ENCODE measurements around the gene HRK.

The HRK gene

DNA sequence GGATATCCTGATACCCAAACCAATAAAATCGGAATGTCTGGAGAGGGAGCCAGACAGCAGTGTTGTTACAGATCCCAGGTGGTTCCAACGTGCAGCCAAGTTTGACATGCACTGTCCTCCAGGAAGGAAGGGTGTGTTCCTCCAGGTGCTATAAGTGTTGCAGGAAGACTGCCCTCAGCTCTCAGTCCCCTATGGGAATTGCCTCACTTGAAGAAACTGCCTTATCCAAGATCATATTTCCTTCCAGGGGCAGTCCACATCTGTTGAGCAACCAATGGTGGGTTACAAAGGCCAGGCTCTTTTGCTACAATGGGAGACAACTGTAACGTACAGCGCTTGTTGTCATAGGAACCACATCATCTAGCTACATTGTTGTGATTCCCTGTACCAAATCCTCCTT lies 16.2 kb upstream of the HRK start:
- no peak for DNase-seq

DNA sequence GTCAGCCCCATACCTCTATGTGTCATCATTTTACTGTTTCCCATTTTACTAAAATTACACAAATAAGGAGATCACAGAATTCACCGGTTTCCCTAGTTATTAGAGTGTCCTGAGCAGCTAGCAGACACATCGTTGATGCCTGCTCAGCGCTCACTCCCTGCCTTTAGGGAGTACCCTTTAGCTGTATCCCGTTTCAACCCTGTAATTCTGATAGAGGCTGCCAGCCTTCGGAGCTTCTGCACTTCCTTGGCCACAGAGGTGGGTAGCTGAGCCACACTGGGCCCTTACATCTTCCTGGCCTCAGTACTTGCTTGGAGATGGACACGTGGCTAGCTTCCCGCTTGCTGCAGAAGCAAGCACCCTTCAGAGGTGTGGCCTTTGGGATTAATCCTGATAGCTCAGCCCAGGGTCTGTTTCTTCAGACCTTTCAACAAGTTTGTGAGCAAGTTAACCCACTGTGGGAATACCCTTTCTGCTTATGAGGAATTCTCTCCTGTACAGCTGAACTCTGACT lies 15.2 kb upstream of the HRK start:
- DNase-seq = no peak

DNA sequence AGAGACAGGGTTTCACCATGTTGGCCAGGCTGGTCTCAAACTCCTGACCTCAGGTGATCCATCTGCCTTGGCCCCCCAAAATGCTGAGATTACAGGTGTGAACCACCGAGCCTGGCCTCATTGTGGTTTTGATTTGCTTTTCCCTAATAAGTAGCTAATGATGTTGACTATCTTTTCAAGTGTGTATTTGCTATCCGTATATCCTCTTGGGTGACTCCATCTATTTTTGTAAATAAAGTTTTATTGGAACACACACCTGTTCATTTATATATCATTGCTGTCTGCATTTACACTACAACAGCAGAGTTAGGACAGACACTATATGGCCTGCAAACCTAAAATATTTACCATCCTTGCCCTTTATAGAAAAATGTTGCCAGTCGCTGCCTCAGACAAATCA lies 13.7 kb upstream of the HRK start:
- no peak for DNase-seq

DNA sequence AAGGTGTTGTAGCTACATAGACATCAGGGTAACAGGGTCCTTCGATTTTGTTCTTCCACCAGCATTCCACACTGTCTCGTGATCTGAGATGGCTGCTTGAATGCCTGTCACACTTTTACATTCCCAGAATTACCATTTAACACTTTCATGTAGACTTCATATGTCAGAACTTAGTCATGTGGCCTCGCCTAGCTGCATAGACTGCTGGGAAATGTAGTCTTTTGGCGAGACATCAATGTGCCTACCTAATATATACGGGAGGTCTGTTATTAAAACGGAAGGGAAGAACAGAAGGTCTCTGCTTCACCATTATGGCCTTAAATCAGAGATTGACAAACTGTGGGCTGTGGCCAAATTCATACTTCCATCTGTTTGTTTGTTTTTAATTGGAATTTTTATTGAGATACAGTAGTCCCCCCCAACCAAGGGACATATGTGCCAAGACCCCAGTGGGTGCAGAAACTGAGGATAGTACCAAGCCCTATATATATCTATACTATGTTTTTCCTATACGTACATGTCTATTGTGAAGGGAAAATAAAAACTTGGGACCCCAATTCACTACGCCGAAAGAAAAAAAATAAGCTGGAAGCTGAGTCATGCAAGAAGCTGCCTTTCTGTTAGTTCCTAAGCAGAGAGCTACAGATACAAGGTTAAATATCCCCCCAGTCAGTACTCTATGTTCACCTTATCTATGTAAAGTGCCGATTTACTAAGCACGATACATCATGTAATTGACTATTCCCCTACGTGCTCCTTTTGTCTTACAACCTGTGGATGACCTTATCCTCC lies 11.3 kb upstream of the HRK start:
- DNase-seq = no peak

DNA sequence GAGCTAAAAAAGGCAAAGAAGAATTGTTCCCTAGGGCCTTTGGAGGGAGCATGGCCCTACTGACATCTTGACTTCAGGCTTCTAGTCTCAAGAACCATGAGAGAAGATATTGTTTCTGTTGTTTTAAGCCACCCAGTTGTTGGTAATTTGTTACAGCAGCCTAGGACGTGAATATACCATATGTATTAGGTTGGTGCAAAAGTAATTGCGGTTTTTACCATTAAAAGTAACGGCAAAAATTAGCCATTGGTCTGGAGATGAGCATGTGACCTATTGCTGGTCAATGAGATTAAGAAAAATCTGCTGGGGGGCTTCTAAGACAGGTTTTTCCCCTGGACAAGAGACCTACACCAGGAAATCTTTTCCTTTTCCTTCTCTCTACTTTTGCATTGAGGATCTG lies 9.8 kb upstream of the HRK start:
- no peak for DNase-seq

DNA sequence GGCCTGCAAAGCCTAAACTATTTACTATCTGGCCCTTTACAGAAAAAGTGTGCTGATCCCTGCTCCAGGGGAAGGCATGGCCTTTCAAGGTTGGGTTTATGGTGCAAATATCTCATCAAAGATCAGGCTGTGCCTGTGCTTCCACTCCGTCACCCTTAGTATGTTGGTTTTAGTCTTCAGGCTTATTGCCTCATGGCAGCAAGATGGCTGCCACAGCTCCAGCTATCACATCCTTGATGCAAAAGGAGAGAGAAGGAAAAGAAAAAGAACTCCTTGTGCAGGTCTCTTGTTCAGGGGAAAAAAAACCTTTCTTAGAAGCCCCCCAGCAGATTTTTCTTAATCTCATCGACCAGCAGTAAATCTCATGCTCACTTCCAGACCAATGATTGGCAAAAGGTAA lies 9.1 kb upstream of the HRK start:
- no peak for DNase-seq

DNA sequence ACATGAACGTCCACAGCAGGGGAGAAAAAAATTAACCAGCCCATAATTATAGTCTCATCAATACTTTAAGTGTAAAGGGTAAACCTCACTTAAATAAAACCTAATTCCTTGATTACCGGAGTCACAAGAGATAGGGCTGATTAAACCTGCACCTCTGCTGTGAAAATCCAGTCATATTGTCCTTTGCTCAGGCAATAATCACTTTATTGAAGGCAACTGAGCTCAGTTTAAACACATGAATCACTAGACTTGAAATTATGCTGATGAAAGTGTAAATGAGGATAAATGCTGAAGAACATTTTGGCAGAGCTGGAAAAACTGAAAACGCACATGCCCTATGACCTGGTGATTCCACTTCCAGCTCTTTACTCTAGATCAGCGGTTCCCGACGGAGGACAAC lies 6.7 kb upstream of the HRK start:
- no peak for DNase-seq

DNA sequence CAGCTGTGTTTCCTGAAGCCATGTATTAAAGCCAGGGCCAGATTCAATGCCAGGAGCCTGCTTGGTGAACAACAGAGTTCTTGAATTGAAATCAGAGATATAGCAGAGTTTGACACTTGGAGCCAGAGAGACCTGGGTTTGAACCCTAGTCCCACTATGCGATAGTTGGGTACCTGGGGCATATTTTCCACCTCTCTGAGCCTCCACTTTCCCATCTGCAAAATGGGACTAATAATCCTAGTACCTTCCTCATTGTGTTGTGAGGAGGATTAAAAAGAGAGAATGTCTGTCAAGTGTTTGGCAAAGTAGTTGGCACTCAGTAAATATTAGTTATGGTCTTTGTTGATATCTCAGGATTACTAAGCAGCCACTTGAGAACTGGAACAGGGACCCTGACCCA lies 6.0 kb upstream of the HRK start:
- no peak for DNase-seq

DNA sequence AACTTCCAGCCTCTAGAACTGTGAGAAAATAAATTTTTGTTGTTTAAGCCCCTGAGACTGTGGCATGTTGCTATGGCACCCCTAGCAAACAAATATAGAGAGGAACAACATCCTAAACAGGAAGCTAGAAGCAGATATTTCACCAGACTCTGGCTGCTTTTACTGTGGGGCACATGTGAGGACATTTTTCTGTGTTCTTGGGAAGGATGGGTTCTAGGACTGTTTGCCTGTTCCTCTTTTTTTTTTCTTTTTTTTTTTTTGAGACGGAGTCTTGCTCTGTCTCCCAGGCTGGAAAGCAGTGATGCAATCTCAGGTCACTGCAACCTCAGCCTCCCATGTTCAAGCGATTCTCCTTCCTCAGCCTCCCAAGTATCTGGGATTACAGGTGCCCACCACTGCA lies 4.2 kb upstream of the HRK start:
- DNase-seq = peak; percentile 36

DNA sequence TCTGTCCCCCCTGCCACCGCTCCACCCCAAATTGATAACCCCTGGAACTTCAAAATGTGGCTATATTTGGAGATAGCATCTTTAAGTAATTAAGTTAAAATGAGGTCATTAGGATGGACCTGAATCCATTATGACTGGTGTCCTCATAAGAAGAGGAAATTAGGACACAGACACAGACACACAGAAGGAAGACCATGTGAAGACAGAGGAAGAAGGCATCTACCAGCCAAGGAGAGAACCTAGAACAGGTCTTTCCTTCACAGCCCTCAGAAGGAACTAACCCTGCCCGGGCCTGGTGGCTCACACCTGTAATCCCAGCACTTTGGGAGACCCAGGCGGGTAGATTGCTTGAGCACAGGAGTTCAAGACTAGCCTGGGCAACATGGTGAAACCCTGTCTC lies 3.6 kb upstream of the HRK start:
- DNase-seq = no peak

DNA sequence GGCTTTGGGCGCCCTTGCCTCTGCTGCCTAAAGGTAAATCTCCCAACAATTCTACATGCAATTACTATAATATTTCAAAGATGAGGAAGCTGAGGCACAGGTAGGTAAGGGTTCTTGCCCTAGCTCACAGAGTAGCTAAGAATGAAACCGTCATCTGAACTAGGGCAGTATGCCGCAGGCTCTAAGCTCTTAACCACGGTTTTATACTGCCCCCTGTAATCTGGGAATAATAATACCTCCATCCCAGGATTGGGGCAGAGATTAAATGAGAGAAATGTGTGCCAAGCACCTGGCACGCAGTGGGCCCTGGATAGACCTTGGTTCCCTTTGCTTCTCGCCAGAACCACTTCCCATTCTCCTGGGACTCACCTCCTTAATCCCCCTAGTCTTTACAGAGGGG lies 1.5 kb upstream of the HRK start:
- DNase-seq = peak; percentile 24

DNA sequence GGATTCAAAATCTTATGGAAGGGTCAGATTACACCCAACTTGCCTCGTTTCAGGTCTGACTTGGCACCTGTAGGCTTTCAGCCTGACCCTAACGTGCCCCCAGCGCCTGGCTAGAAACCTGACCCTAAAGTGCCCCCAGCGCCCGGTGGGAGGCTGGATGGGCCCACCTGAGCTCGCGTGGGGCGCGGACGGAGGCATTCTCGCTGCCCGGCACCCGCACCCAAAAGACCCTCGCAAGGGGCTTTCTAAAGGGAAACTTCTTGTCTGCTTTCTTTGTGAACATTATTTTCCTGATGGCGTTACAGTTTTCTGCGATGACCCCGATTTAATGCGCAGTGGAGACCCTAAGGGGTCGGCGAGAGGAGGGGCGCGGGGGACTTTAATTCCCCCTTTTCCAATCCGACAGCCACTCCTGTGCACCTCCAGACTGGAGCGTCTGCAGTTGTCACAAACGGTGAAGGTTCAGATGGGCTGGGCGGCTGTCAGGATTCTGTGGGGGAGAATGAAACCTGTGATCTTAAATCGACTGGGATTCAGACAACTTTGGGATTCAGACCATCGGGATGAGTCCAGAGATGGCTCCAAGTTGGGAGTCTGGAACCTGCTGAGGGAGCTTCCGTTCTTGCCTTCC lies 751 bp upstream of the HRK start:
- DNase-seq = no peak

DNA sequence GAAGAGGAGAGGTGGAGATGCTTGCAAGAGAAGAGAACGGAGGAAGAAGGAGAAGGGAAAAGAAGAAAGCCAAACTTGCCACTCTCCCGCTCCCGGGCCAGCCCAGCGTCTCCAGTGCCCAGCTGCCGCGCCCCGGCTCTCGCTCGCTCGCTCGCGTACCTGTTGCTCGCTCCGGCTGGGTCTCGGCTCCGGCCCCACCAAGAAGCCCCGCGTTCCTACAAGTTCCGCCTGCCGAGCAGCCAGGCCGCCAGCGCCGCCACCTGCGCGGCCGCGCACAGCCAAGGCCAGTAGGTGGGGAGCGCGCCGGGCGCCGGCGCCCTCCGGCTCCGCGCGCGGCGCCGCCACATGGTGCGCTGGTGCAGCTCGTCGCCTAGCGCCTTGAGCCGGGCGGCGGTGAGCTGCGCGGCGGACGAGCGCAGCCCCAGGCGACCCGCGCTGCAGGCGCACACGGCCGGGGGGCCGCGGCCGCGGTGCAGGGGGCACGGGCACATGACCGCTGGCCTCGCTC lies 370 bp downstream of the HRK start:
- peak; percentile 27 for DNase-seq

DNA sequence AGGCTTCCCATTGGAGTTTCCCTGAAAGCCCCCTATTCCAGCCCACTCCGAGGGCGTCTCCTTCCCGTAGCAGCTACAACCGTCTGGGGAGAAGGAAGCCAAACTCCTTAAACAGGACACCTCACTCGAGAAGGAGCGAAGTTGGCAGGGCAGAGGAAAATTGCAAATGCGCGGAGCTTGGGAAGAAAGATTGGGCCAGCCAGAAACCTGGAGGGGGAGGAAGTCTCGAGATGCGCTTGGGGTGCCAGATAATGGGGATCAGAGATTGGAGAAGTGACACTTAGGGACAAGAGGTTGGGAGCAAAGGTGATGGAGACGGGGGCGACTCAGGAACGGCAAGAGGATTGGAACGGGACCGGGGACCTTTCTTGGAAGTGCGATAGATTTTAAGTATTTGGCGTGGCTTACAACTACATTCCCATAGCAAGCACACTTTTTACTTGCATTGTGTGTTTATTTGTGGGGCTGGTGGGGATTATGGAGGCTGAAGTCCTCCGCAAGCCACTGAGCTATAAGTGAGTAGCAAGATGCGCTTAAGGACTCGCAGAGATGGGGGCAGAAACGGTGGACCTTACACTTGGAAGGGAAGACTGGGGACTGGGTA lies 926 bp downstream of the HRK start:
- no peak for DNase-seq

DNA sequence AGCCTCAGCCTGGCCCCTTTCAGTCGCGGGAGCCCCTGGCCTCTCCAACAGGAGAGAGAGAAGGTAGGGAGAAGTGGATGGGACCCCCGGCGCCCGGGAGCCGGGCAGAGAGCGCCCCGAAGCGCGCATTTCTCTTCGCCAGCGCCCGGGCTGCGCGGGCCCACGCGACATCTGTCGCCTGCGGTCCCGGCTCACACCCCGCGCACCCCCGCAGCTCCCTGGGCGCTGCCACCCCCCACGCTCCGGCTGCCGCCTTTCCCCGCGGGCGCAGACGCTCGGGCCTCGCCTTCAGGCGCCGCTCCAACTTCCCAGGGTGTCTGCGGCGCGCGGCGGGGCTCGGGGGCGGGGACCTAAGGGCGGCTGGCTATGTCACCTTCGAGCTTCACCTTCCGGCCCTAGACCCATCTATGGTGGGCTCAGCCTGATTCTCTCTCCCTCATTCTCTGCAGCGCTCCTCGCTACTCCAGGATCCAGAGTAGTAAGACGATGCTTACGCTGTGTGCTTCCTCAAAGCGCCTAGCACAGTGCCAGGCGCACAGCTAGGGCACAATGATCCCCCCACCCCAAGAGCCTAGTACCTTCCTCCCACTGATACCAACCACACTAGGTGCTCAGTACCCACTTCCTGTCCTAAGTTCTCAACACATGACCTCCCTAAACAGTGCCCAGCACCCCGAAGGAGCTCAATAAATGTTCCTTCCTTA lies 1.6 kb downstream of the HRK start:
- no peak for DNase-seq

DNA sequence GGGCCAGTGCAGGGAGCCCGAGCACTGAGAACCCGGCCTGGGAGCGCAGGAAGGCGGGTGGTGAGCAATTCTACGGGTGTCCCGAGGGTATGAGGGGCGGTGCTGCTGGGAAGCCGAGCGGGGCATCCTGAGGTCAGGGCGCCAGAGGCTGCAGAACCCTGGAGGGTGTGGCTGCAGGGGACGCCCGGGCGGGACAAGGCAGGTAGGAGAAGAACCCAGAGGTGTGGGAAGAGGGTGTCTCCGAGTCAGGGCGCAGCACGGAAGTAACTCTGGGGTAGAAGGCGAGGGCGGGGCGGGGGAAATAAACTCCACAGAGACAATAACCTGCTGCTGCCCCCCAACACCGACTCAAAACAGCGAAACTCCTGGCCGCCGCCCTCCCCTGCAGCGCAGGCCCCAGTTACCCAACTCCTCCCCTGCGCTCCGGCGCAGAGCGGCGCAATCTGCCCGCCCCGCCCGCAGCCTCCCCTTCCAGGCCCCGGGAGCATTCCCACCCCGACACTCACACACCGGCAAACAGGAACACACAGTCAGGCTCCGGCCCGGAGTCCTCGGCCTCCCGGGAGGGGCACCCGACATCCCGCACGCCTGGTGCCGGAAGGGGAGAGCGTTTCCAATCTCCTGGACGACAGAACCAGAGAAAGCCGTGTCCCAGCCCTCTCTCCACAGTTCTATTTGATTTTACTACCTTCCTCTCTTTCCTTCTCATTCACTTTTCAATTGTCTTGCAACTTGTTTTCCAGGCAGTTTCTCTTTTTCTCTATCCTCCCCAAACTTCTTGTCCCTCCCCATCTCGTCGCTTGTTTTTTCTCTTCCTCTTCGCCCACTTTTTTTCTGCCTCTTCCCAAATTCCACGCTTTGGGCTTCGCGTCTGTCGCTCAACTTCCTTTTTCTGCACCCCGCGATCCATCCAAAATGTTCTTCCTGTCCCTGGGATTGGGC lies 2.4 kb downstream of the HRK start:
- no peak for DNase-seq

DNA sequence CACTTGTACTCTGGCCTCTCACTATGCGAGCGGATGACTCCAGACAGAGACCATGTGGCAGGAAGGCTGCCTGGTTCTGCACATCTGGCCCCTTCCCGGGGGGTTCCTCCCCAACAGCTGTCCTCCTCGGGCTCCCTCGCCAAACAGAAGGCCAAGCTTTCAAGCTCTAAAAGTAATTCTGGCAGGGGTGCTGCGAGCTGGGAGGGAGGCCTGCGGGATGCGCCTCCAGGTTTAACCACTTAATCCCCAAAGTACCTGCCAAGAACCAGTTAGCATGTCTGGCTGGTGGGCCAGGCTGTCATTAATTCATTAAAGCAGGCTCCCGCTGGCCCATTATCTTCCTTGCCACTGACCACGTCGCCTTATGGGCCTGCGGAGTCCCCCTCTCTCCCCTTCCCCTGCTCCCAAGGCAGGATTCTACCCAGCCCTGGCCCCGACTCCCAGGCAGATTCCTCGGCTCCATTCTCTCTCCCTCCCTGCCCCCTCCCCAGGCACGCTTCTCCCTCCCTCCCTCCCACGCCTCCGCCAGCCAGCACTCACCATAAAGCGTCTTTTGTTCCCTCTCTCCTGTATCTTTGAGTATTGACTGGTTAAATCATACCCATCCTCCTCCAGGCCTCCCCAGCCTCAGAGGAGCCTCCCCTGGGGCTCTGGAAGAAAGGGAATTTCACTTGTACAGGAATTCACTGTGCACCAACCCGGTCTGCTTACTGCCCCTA lies 4.9 kb downstream of the HRK start:
- no peak for DNase-seq

DNA sequence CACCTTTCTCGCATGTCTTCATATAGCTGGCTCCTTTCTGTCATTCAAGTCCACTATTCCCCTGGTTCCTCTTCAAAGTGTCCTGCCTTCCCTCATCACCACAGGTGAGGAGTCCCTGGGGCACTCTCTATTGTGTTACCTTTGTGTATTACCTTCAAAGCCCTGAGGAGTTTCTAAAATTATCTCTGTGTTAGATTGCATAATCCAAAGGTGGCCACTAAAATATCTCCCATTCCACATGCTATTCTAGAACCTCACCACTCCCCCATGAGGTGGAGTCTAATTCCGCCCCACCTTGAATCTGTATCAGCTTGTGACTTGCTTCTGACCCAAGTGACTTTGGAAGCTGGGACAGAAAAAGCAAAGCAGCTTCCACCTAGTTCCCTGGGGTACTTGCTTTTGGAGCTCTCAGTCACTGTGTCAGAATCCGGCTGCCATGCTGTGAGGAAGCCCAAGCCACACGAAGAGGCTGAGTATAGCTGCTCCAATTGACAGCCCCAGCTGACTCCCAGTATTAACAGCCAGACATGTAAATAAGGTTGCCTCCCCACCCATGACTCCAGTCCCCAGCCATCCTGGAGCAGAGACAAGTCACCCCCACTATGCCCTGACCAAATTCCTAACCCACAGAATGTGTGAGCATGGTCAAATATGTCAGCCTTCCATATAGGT lies 6.8 kb downstream of the HRK start:
- no peak for DNase-seq

DNA sequence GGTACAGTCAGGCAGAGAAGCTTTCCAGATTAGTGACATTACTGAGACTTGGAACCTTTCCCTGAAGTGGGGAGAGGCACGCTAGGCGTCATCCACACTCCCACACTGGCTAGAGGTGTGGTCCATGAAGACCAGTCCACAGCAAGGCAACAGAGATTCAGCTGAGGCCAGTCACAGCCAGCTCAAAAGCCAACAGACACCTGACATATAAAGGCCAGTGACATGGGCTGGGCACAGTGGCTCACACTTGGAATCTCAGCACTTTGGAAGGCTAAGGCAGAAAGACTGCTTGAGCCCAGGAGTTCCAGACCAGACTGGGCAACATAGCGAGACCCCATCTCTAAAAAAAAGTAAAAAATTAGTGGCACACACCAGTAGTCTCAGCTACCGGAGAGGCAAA lies 10.9 kb downstream of the HRK start:
- no peak for DNase-seq

DNA sequence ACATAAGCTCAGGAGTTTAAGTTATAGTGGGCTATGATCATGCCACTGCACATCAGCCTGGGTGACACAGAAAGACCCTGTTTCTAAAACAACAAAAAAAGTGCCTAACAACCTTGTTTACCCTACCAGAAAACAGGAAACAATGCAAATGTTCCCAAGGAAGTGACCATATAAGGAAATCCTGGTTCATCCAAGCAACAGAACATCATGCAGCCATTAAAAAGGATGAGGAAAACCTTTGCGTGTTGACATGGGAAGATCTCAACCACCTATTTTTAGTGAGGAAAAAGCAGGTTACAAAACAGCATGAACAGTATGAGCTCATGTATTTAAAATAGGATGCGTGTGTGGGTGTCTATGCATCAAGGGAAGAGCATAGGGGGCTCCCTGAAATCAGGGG lies 13.7 kb downstream of the HRK start:
- no peak for DNase-seq

Data from suppressor macrophage treated with lipopolysaccharide for 4 hours (primary cell).